Upper lobe of right lung (tissue), 1 donor: ENCODE results near the gene NAPSA. TPM values are rescaled to one million over a fixed set of nuclear protein-coding genes. Genes with fewer than 3 reads are reported as not detected.

ENCODE experiments used
- ATAC-seq: fragments of 200-7000 bp; cut with Tn5 transposase; one replicate; pipeline ENCODE4 v1.9.1; 2020; ENCODE audit warnings: mild to moderate bottlenecking, moderate library complexity
- DNase-seq: peaks from one replicate; pipeline ENCODE4 v3.0.0-alpha.2; 2020
- H3K27ac ChIP-seq: fragments of 200-600 bp; one replicate; pipeline ENCODE4 v1.8.0; 2022
- H3K27me3 ChIP-seq: fragments of 200-600 bp; one replicate; pipeline ENCODE4 v1.8.0; 2022; ENCODE audit warnings: mild to moderate bottlenecking
- H3K36me3 ChIP-seq: fragments of 200-600 bp; one replicate; pipeline ENCODE4 v1.8.0; 2022
- H3K4me1 ChIP-seq: fragments of 200-600 bp; one replicate; pipeline ENCODE4 v1.8.0; 2022
- H3K4me3 ChIP-seq: fragments of 200-600 bp; one replicate; pipeline ENCODE4 v1.8.0; 2022; ENCODE audit warnings: mild to moderate bottlenecking
- H3K9me3 ChIP-seq: fragments of 200-600 bp; one replicate; pipeline ENCODE4 v1.8.0; 2022
- CTCF ChIP-seq: fragments of 200-600 bp; IDR thresholded peaks from one replicate; pipeline ENCODE4 v1.8.0; 2022; ENCODE audit warnings: antibody characterized with exemption
- intact Hi-C: fragments of 100-400 bp; cut with DNase I; formaldehyde crosslinking; loops from one replicate; pipeline ENCODE4 v1.11.0; 2022
- total RNA-seq: library from RNA; stranded (reverse); fragmentation: NEBNext Ultra II Directional; extraction: Animal tissue kit (Norgen Biotek cat#: 25700); gene quantifications from one replicate; pipeline ENCODE4 v1.2.1, GENCODE V29; 2021
- donor health status: DM: no; HTN: yes; CAD: no; lungs with severe emphysema.

The NAPSA gene
- total RNA-seq, 1 donor from 2014 or later: 1,895 TPM

- H3K27ac ChIP-seq: peak overlapping the region; percentile 75
- H3K36me3 ChIP-seq: peaks cover 48% of the 10 kb centered on the region
- H3K4me3 ChIP-seq: peak overlapping the region; percentile 66
- H3K4me1 ChIP-seq: peaks cover 13% of the 10 kb centered on the region
- DNase-seq (no peak), ATAC-seq (no peak)
- H3K27me3 ChIP-seq: no peaks in the 10 kb centered on the region
- H3K9me3 ChIP-seq: no peaks in the 10 kb centered on the region
- intact Hi-C loops: no loop called here
- TF ChIP-seq CTCF: no peak
Observed at GRCh38 chr19:50383001-50383851, 17.8 kb upstream of the NAPSA start.

GRCh38 chr19:50381881-50382729, 16.7 kb upstream of the NAPSA start:
- Histone ChIP-seq H3K27ac (no peak overlapping the region), H3K4me3 (no peak overlapping the region), H3K36me3 (peaks cover 59% of the 10 kb centered on the region), H3K9me3 (no peaks in the 10 kb centered on the region), H3K27me3 (no peaks in the 10 kb centered on the region), H3K4me1 (peaks cover 17% of the 10 kb centered on the region)
- no peak for TF ChIP-seq CTCF
- peak; percentile 66 for DNase-seq
- intact Hi-C loops: no loop called here
- no peak for ATAC-seq

- Histone ChIP-seq H3K4me3 (no peak overlapping the region), H3K27me3 (no peaks in the 10 kb centered on the region), H3K9me3 (no peaks in the 10 kb centered on the region), H3K36me3 (peaks cover 59% of the 10 kb centered on the region), H3K27ac (no peak overlapping the region), H3K4me1 (peaks cover 15% of the 10 kb centered on the region)
- intact Hi-C loops: no loop called here
- ATAC-seq (no peak), DNase-seq (peak; percentile 71)
- no peak for TF ChIP-seq CTCF
Observed at GRCh38 chr19:50380751-50381151, 15.3 kb upstream of the NAPSA start.

GRCh38 chr19:50380137-50380536, 14.7 kb upstream of the NAPSA start:
- no peak overlapping the region for H3K4me3 ChIP-seq
- no peaks in the 10 kb centered on the region for H3K9me3 ChIP-seq
- H3K27me3 ChIP-seq: no peaks in the 10 kb centered on the region
- no peak for TF ChIP-seq CTCF
- peaks cover 59% of the 10 kb centered on the region for H3K36me3 ChIP-seq
- peaks cover 14% of the 10 kb centered on the region for H3K4me1 ChIP-seq
- no peak for ATAC-seq
- H3K27ac ChIP-seq: no peak overlapping the region
- intact Hi-C loops: no loop called here
- peak; percentile 59 for DNase-seq

GRCh38 chr19:50379602-50380001, 14.2 kb upstream of the NAPSA start:
- DNase-seq (no peak), ATAC-seq (no peak)
- intact Hi-C loops: no loop called here
- no peaks in the 10 kb centered on the region for H3K9me3 ChIP-seq
- peaks cover 9% of the 10 kb centered on the region for H3K4me1 ChIP-seq
- peaks cover 59% of the 10 kb centered on the region for H3K36me3 ChIP-seq
- H3K4me3 ChIP-seq: no peak overlapping the region
- no peak for TF ChIP-seq CTCF
- no peaks in the 10 kb centered on the region for H3K27me3 ChIP-seq
- H3K27ac ChIP-seq: no peak overlapping the region
